GM21526 (cell line): ENCODE measurements around the gene FBXO7.

Source experiments
- ATAC-seq: cut with Tn5 transposase; IDR thresholded peaks from one replicate; pipeline ENCODE4 v1.9.1; 2021; ENCODE audit warnings: moderate library complexity; ENCODE audit not compliant: unreplicated experiment, low FRiP score

The FBXO7 gene

DNA sequence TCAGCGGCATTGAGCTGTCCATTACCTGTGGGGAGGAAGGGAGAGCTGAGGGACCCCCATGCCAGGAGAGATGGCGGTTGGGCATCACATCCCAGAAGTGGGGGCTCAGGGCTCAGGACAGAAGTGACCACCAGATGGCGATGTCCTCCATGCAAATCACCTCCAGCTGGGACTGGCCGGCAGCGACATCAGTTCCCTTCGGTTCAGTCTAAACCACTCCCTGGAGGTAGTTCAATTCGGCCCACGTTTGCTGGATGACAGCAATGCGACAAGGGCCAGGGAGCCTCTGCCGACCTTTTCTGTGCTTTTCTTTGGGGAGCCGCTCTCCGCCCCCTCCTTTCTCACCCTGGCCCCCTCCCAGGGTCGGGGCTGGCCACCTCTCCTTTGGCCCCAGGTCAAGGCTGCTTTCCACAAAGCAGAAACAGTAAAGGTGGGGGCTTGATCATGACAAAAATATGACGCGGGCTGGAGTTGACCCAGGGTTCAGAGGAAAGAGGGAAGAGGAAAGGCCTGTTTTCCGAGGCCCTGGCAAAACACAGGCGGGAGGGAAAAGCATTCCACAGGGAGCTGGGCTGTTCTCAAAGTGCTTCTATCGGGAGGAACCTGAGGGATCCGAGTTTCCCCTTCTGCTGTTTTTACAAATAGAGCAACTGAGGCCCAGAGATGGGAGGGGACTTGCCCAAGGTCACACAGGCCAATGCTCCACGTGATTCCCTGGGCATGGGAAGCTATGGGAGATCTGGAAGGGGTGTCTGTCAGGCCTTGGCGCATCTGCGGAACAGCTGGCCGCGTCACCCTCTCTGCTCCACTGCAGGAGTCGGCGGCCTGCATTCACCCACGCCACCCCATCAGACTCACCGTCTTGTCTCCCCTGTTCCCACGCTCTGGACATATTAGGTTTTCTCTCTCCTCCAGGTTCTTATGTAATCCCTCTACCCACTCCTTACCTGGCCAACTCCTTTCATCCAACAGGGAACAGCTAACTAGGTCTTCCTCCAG is 54.7 kb downstream of the FBXO7 start:
- no peak for ATAC-seq

DNA sequence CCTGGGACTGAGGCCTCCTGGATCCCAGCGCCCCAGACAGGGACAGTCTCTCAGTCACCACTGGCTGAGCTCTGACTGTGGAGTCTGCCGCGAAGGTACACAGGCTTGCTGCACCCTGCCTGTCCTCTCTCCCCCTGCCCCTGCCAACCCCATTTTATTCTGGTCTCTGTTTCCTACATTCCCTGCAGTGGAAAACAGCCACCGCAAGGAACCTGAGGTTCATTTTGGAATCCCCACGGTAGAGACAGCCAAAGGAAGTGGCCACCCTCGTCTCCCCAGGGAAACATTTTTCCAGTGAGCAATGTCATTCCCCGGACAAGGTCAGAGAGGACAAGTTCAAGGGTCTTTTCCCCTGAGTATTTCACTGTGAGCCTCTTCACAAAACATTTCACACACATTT is 56.6 kb downstream of the FBXO7 start:
- ATAC-seq, result no peak

DNA sequence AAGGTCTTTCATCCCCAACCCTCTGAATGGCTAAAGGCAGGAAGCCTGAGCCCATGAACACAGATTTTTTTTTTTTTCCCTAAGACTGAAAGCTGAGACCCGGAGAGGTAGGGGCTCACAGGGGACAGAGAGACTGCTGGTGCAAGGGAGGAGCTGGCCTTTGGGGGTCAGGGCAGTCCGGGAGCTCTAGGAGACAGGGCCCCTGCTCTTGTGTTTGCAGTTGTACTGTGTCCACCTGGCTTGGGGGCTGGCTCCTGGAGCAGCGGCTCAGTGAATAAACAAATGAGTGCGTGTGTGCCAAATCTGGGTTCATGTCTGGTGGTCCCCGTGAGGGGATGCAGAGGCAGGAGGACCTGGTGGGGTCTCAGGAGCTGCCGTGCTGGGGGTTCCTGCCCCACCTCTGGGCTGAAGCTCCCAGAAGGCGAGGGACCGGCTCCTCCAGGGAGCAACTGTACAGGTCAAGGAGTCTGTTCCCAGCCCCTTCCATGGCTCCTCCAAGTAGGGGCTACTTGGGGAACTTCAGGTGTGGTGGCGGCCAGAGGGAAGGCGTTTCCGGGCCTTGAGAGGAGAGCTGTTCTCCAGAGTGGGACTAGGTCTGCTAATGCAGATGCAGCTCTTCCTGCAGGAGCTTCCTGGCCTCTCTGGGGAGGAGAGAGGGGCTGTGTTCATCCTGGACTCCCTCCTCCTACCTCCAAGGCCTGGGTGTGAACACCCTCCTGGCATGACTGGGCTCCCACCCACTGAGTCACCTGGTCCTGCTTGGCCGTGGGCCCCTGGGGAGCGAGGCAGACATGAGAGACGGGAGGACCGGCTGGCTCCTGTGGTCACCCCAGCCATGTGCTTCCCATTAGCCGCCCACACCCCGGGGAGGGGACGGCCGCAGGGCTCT is 57.6 kb downstream of the FBXO7 start:
- no peak for ATAC-seq

DNA sequence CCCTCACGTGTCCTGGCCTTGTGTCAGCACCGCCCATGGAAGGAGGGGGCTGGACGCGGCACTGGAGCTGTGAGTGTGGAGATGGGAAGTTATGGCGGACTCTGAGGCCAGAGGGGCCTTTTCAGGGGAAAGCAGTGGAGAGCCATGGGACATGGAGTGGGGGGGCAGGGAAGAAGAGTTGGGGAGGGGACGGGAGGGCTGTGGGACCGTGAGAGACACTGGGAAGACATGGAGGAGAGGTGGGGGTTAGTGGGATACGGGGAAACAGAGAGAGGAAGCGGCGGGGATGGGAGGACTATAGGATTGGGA is 58.2 kb downstream of the FBXO7 start:
- ATAC-seq, result no peak

DNA sequence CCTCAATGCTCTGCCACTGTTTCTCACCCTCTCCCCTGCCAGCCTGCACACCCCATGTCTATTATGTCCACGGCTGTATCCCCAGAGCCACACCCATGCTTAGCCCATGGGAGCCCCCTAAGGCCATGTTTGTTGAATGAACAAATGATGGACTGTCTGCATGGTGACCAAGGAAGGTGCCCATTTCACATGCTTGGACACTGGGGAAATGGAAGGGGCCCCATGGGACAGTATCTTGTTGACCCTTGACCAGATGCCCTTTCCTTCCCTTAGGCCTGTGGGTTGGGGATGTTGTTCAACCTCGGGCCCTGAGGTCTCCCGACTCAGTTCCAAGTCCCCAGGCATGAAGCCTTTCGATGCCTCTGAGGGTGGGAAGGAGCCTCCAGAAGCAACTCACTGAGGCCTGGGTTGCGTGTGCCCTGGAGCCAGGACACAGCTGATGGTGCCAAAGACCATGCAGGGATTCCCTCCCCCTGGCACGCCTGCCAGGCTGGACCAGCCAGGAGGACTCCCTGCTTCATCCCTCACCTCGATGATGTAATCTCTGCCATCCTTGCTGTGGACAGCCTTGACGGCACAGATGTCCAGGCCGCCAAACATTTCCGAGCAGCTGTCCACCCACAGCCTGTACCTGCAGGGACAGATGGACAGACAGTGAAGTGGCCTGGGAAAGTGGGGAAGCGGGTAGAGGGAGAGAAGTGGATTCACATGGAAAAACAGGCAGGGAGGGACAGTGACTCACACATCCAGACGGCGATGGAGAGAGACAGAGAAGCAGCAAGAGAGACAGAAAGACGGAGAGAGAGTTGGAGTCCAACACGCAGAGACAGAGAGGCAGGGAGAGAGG is 58.9 kb downstream of the FBXO7 start:
- ATAC-seq, result no peak

DNA sequence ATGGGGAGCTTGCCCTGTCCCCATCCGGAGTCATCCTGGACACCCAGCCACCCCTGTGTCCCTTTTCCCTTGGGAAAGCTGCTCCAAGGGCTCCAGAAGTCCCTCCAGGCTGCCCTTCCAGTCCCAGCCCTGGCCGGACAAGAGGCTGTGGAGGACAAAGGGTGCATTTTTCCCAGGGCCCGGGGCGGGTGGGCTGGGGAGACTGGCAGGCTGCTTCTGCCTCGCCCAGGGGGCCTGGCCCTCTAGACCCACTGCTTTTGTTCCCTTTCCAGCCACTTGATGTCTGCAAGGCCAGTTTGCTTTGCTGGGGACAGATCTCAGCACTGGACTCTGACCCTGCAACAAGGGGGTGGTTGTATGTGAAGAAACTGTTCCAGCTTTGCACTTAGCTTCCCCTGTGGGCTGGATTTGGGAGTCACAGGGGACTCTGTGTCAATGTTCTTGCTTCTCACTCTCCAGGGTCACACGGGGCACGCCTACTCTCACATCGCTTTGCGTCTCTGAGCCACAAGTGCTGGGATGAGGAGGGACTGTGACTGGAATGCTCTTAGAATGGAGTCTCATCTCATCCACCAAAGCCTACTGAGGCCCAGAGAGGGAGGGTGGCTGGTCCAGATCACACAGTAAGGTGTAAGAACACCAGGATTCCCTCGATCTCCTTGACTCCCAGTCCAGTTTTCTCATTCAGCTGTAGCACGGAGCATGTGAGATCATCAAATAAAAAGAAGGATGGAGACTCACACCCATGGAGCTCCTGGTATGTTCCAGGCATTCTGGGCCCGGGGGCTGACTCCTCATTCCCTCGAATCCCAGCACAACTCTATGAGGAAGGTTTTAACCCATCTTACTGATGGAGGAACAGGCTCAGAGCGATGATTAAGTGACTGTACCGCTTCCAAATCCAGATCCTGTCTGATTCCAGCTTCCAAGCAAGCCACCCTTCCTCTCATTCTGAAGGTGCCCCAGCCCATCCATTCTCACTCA is 59.9 kb downstream of the FBXO7 start:
- ATAC-seq, result no peak

DNA sequence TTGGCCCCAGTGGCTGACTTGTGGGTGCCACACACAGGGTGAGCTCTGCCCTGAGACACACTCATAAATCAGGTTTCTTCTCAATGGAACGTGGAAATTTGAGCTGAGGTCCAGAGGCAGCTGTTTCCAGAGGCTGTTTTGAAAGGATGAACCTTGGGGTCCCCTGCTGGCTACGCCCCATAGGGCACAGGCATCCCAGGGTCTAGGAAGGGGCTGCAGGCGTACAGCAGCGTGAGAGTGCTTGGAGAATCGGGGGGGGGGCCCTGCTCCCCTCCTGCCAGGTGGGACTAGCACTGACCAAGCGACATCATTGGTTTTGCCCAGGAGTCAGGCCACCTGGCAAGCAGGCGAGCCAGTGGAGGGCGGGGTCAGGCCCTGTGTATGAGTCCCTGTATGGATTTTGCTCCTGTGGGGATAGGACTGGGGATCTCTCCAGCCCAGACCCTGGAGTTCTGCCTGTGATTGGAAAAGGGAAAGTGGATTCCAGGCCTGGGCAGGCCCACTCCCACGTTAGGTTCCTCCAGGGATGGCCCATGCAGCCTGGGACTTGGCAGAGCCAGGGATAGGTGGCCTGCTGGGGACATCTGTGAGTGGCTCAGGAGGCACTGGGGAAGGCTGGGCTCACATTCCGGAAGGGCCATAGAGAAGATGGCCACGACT is 61.0 kb downstream of the FBXO7 start:
- no peak for ATAC-seq

DNA sequence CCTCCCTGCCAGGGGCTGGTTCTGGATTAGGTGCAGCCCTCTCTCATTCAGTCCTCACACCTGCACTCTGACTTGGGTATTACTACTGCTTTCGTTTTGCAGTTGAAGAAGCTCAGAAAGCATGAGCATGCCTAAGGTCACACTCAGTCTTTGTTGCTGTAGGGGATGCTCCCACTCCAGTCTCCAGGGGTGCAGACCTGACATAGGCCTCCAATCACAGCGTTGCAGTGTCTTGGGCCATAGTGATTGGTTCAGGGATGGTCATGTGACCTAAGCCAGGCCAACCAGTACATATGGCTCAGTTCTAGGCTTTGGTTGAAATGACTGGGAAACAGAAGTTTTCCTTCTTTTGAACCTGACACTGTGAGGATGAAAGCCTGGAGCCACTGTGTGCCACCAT is 61.7 kb downstream of the FBXO7 start:
- ATAC-seq, result no peak

DNA sequence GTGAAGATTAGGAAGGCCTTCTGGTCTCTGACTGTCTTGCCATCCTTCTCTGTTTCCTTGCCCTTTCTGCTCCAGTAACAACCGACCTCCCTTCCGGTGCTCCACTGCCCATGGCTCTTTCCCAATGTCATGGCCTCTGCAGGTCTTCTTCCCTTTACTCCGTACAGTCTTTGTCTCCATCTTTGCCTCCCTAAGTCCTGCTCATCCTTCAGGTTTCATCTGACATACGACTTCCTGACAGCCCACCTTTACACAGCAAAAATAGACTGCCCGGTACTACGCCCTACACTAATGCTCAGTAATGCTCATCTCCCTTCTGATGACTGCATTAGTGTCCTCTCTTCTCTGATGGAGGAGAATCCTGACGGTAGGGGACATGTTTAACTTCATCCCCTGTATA is 63.9 kb downstream of the FBXO7 start:
- ATAC-seq, result no peak

DNA sequence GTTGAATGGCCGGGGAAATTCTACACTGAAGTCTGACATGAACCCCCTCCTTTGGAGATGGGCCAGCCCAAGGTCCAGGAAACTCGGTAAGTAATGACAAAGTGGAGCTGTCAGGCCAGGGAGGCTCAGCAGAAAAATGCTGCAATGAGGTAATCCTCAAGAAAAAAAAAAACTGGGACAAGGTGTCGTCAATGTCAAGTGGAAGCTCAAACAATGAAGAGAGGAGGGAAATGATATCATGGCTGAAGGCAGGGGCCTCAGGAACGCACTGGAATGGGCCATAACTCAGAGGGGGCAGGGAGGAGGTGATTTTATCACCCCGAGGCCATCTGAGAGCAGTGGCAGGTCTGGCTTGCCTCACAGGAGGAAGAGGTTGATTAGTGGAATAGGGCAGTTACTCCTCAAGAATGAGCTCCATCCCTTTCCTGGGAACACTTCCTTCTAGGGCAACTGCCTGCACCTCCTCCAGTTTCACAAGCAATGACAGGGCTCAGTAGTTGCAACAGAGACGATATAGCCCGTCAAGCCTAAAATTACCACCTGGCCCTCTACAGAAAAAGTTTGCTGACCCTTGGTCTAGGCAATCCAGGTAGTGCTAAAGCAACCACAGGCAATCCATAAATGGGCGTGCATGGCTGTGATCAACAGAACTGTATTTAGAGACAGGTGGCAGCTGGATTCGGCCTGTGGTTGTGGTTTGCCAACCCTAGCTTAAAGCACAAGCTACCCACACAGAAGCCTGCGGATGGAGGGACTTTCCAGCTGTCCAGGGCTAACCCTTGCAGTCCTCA is 65.2 kb downstream of the FBXO7 start:
- ATAC-seq, result no peak

DNA sequence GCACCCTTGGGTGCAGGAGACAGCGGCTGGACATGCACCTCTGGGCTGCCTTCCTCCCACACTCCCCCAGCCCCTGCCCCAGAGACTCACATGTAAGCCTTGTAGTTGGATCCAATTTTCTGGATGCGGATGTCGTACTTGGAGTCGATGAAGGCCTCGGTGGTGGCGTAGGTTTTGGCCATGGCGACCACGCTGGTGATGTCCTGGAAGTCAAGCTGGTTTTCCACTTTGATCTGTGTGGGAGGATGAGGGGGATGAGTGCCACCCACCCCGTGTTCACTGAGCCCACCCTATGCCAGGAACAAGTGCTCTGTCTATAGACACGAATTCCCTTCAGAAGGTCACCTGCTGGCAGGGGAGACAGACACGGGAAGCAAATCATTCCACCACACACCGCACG is 66.9 kb downstream of the FBXO7 start:
- ATAC-seq, result no peak

DNA sequence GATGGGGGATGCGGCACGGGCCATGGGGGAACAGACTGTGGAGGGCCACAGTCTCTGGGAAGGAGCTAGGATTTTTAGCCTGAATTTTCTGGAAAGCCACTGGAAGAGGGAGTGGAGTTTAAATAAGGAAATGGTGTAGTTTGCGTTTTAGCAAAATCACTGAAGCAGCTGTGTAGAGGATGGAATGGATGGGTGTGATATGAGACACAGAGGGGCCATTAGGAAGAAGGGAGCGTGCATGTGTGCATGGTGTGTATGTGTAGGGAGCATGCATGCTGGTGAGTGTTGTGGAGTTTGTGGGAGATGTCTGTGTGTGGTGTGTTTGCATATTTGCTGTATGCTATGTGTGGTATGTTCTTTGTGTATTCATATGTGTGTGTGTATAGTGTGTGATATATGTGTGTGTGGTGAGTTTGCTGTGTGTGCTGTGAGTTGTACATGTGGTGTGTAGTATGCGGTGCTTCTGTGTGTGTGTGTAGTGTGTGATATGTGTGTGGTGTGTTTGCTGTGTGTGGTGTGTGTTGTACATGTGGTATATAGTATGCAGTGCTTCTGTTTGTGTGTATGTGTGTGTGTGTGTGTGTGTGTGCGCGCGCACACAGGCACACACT is 67.6 kb downstream of the FBXO7 start:
- no peak for ATAC-seq

DNA sequence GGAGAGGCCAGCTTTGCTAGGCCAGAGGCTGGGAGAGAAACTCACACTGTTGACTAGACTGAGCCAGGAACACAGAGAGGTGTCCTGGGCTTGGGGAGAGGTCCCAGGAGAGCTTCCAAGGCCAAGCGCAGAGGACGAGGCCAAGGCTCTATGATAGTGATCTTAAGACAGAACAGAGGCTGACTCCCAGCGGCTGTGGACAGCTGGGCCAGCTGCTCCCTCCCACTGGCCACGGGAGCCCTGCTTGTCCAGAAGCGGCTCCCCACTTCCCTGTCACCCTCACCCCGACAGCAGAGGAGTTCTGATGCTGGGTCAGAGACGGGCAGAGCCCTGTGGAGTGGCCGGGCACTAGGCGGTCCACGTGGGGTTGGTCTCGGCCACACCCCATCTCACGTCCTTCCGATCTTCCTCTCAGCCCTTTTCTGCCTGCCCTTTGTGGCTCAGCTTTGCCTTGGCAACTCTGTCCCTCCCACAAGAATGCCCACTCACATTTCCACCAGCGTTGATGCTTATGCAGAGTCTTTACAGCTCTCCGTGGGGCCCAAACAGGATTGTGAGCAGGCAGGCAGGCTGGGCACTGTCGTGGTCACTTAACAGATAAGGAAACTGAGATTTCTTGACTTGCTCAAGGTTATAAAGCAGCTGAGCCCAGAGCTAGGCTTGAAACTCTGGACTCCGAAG is 68.2 kb downstream of the FBXO7 start:
- no peak for ATAC-seq

DNA sequence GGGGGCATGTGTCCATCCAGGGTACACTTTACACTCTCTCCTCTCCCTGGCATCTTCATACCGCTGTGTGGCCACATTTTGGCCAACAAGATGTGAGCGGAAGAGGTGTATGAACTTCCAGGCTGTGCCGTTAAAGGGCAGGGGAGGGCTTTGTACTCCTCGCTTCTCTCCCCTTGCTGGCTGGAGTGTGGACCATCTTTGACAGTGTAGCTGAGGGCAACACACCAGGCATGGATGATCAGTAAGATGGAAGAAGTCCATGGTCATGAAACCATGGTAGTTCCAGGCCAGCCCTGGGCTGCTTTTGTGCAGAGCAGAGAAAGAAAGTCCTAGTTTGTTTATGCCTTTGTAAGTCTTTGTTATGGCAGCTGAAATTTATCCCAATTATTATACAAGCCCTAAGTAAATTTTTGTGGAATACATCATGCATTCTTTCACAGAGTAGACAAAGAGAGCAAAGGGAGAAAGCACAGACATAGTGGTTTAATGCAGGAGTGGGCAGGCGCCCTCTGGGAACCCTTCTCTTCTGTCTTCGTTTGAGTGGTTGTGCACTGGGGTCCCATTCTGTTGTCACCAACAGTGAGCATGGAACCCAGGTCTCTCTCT is 70.4 kb downstream of the FBXO7 start:
- ATAC-seq, result no peak

DNA sequence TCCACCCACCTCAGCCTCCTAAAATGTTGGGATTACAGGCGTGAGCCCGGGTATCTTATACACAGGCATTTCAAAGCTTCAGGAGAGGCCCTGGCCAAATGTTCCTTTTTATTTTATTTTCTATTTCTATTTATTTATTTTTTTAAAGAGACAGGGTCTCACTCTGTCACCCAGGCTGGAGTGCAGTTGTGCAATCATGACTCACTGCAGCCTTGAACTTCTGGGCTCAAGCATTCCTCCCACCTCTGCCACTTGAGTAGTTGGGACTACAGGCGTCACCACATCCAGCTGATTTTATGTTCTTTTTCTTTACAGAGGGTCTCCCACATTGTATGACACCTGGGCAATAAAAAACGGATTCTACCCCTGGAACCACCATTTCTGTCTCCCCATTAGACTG is 71.2 kb downstream of the FBXO7 start:
- no peak for ATAC-seq

DNA sequence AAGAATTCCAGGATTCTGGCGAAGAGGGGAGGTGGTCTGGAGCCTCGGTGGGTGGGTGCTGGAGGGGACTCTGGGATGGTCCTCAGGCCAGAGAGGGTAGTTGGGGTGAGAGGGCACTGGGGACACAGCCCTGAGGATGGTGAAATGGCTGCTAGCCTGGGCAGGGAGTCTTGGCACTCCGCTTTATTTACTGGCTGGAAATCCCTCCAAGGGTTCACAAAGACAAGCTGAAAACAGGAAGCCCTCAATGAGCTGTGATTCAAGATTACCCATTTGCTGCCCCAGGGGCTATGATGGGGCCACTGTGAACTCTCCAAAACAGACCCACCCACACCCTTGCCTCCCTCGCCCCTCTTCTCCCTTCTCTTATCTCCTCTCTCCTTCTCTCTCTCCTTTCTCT is 71.9 kb downstream of the FBXO7 start:
- no peak for ATAC-seq

DNA sequence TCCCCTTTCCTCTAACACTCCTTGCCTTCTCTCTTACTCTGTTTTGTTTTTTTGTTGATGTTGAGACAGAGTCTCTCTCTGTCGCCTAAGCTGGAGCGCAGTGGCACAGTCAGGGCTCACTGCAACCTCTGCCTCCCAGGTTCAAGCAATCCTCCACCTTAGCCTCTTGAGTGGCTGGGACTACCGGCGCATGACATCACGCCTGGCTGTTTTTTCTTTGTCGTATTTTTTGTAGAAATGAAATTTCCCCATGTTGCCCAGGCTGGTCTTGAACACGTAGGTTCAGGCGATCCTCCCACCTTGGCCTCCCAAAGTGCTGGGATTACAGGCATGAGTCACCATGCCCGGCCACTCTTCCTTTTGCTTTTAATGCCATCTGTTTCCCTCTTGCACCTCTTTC is 72.3 kb downstream of the FBXO7 start:
- no peak for ATAC-seq
